Nephron progenitor cell (in vitro differentiated cells): ENCODE data around the gene CTDSPL.

Experiments
- DNase-seq: peaks from one replicate; pipeline ENCODE4 v3.0.0; 2021
- H3K27ac Mint-ChIP-seq: 2 replicates; pipeline ENCODE4 v1.8.0; 2021; ENCODE audit warnings: mild to moderate bottlenecking, moderate library complexity, mixed read lengths
- H3K27me3 Mint-ChIP-seq: 2 replicates; pipeline ENCODE4 v1.8.0; 2021; ENCODE audit warnings: mild to moderate bottlenecking, low read depth, mixed read lengths; ENCODE audit not compliant: poor library complexity
- H3K36me3 Mint-ChIP-seq: 2 replicates; pipeline ENCODE4 v1.8.0; 2021; ENCODE audit warnings: low read depth, mixed read lengths
- H3K4me1 Mint-ChIP-seq: 2 replicates; pipeline ENCODE4 v1.8.0; 2021; ENCODE audit warnings: mixed read lengths
- H3K4me3 Mint-ChIP-seq: 2 replicates; pipeline ENCODE4 v1.8.0; 2021; ENCODE audit warnings: mild to moderate bottlenecking, moderate library complexity, mixed read lengths
- H3K9me3 Mint-ChIP-seq: 2 replicates; pipeline ENCODE4 v1.8.0; 2021; ENCODE audit warnings: mild to moderate bottlenecking, moderate library complexity, mixed read lengths
- CTCF ChIP-seq: fragments of 200-600 bp; sonication (generic); IDR thresholded peaks from 2 replicates; pipeline ENCODE4 v1.5.0; 2021; ENCODE audit warnings: antibody characterized with exemption

The CTDSPL gene

GRCh38 chr3:38002940-38003339 is 141.3 kb downstream of the CTDSPL start:
- peaks cover 17% of the 10 kb centered on the region for H3K36me3 Mint-ChIP-seq
- peaks cover 38% of the 10 kb centered on the region for H3K4me1 Mint-ChIP-seq
- no peak overlapping the region for H3K27ac Mint-ChIP-seq
- peaks cover 8% of the 10 kb centered on the region for H3K27me3 Mint-ChIP-seq
- no peaks in the 10 kb centered on the region for H3K9me3 Mint-ChIP-seq
- no peak for DNase-seq
- TF ChIP-seq CTCF, result no peak
- no peak overlapping the region for H3K4me3 Mint-ChIP-seq

GRCh38 chr3:38003371-38003816 is 141.7 kb downstream of the CTDSPL start:
- Mint-ChIP-seq H3K4me1 (peaks cover 37% of the 10 kb centered on the region), H3K36me3 (peaks cover 17% of the 10 kb centered on the region), H3K27me3 (peaks cover 8% of the 10 kb centered on the region), H3K27ac (no peak overlapping the region), H3K9me3 (no peaks in the 10 kb centered on the region), H3K4me3 (no peak overlapping the region)
- TF ChIP-seq CTCF, result peak; percentile 88
- peak; percentile 85 for DNase-seq

- DNase-seq, result no peak
- peaks cover 8% of the 10 kb centered on the region for H3K27me3 Mint-ChIP-seq
- H3K36me3 Mint-ChIP-seq, result peaks cover 17% of the 10 kb centered on the region
- no peak for TF ChIP-seq CTCF
- H3K27ac Mint-ChIP-seq, result no peak overlapping the region
- H3K4me3 Mint-ChIP-seq, result no peak overlapping the region
- H3K4me1 Mint-ChIP-seq, result peaks cover 33% of the 10 kb centered on the region
- H3K9me3 Mint-ChIP-seq, result no peaks in the 10 kb centered on the region
These were observed 142.2 kb downstream of the CTDSPL start for GRCh38 chr3:38003817-38004414.

GRCh38 chr3:38004415-38005075 is 142.9 kb downstream of the CTDSPL start:
- DNase-seq, result peak; percentile 64
- Mint-ChIP-seq H3K36me3 (peaks cover 15% of the 10 kb centered on the region), H3K4me1 (peaks cover 27% of the 10 kb centered on the region), H3K27me3 (peaks cover 6% of the 10 kb centered on the region), H3K27ac (peak overlapping the region; percentile 10), H3K4me3 (no peak overlapping the region), H3K9me3 (no peaks in the 10 kb centered on the region)
- TF ChIP-seq CTCF, result peak; percentile 58

GRCh38 chr3:38005076-38006020 is 143.7 kb downstream of the CTDSPL start:
- H3K4me3 Mint-ChIP-seq, result no peak overlapping the region
- H3K27me3 Mint-ChIP-seq, result peaks cover 3% of the 10 kb centered on the region
- no peak for TF ChIP-seq CTCF
- DNase-seq, result no peak
- peaks cover 12% of the 10 kb centered on the region for H3K36me3 Mint-ChIP-seq
- no peaks in the 10 kb centered on the region for H3K9me3 Mint-ChIP-seq
- H3K4me1 Mint-ChIP-seq, result peaks cover 19% of the 10 kb centered on the region
- no peak overlapping the region for H3K27ac Mint-ChIP-seq
